NCI-H2227 treated with DMSO at 0.1 percent for 48 hours (cell line): ENCODE measurements around the gene ING4.
"Not testable (repeated sequence)": the region's sequence is repeated elsewhere in the genome, so short reads cannot be mapped to it uniquely, and the experiment has no call there.

Experiments used
- DNase-seq: peaks from one replicate; lab custom pipeline; 2025; lab: John Stamatoyannopoulos, UW

The ING4 gene

GRCh38 chr12:6662906-6663742 lies at the start of gene ING4:
Gene ING4 (minus strand): TSS chr12:6663119. CDS start chr12:6663101, 18 bp downstream.
- DNase-seq = peak; percentile 95

- no peak for DNase-seq
These were observed 46.1 kb upstream of the ING4 start for GRCh38 chr12:6708960-6709394.

- not testable (repeated sequence) for DNase-seq
These were observed 45.4 kb upstream of the ING4 start for GRCh38 chr12:6708351-6708750.

- peak; percentile 30 for DNase-seq
These were observed 40.7 kb upstream of the ING4 start for GRCh38 chr12:6703631-6704030.

GRCh38 chr12:6701078-6701768 lies 38.3 kb upstream of the ING4 start:
- no peak for DNase-seq

GRCh38 chr12:6700646-6701051 lies 37.7 kb upstream of the ING4 start, which contains the start of gene PIANP:
Gene PIANP (minus strand): TSS chr12:6700815. CDS start chr12:6698061, 2,754 bp downstream.
- DNase-seq = no peak

GRCh38 chr12:6699989-6700645 lies 37.2 kb upstream of the ING4 start:
- no peak for DNase-seq

GRCh38 chr12:6699259-6699988 lies 36.5 kb upstream of the ING4 start:
- DNase-seq = no peak

- no peak for DNase-seq
These were observed 35.6 kb upstream of the ING4 start for GRCh38 chr12:6698352-6699046.

- DNase-seq = peak; percentile 28
These were observed 34.8 kb upstream of the ING4 start for GRCh38 chr12:6697584-6698351.

GRCh38 chr12:6696690-6697583 lies 34.0 kb upstream of the ING4 start:
- DNase-seq = no peak

GRCh38 chr12:6695313-6696045 lies 32.6 kb upstream of the ING4 start:
- no peak for DNase-seq

- DNase-seq = no peak
These were observed 31.8 kb upstream of the ING4 start for GRCh38 chr12:6694701-6695100.

- no peak for DNase-seq
These were observed 31.0 kb upstream of the ING4 start for GRCh38 chr12:6693832-6694355.

GRCh38 chr12:6692888-6693287 lies 30.0 kb upstream of the ING4 start:
- no peak for DNase-seq

- DNase-seq = no peak
These were observed 28.6 kb upstream of the ING4 start for GRCh38 chr12:6691473-6691872.

GRCh38 chr12:6688999-6689882 lies 26.3 kb upstream of the ING4 start, which contains the start of gene ZNF384:
Gene ZNF384 (minus strand): TSS chr12:6689375. CDS start chr12:6679520, 9,855 bp downstream.
- peak; percentile 95 for DNase-seq
